Suprapubic skin (tissue), 4 donors: ENCODE measurements around the gene S100A14. TPM values are rescaled to one million over a fixed set of nuclear protein-coding genes. Genes with fewer than 3 reads are reported as not detected.
"Not testable (repeated sequence)": the region's sequence is repeated elsewhere in the genome, so short reads cannot be mapped to it uniquely, and the experiment has no call there.

ENCODE experiments used
- DNase-seq, 2 donors: peaks; one replicate each; pipeline ENCODE4 v3.0.0-alpha.2; 2019; ENCODE audit warnings: low spot score in 2 of 2
- H3K27ac ChIP-seq: fragments of 200-600 bp; sonication (generic); one replicate; pipeline ENCODE4 v1.5.1; 2019
- H3K27me3 ChIP-seq: fragments of 200-600 bp; sonication (generic); one replicate; pipeline ENCODE4 v1.5.1; 2019
- H3K36me3 ChIP-seq: fragments of 200-600 bp; sonication (generic); one replicate; pipeline ENCODE4 v1.5.1; 2019
- H3K4me1 ChIP-seq: fragments of 200-600 bp; sonication (generic); one replicate; pipeline ENCODE4 v1.5.1; 2019
- H3K4me3 ChIP-seq: fragments of 200-600 bp; sonication (generic); one replicate; pipeline ENCODE4 v1.5.1; 2019; ENCODE audit warnings: mild to moderate bottlenecking
- H3K9me3 ChIP-seq: fragments of 200-600 bp; sonication (generic); one replicate; pipeline ENCODE4 v1.5.1; 2019
- CTCF ChIP-seq, 2 donors: fragments of 200-600 bp in 1 of 2; fragments of 450-650 bp in 1 of 2; sonication (generic) in 1 of 2; IDR thresholded peaks; one replicate each; pipeline ENCODE4 v1.5.1; 2016 to 2019; ENCODE audit warnings: antibody characterized with exemption in 2 of 2, mild to moderate bottlenecking in 1 of 2, moderate library complexity in 1 of 2
- EP300 ChIP-seq: sonication (generic); formaldehyde crosslinking; IDR thresholded peaks from one replicate; pipeline ENCODE4 v1.6.1; 2017; ENCODE audit warnings: antibody characterized with exemption
- POLR2A ChIP-seq, 2 donors: fragments of 450-650 bp; IDR thresholded peaks; one replicate each; pipeline ENCODE4 v1.6.1; 2017; ENCODE audit warnings: antibody characterized with exemption in 2 of 2, mild to moderate bottlenecking in 2 of 2, moderate library complexity in 2 of 2
- POLR2AphosphoS5 ChIP-seq, 3 donors: sonication (generic); formaldehyde crosslinking; IDR thresholded peaks; one replicate each; pipeline ENCODE4 v1.6.1; 2017; ENCODE audit warnings: antibody characterized with exemption in 3 of 3
- WGBS: methylation state at CpG from one replicate; pipeline ENCODE4 v1.1.5; 2018; 5-methylcytosine and 5-hydroxymethylcytosine counted together
- total RNA-seq, 4 donors: library from RNA; depleted of rRNA; stranded (reverse); fragments of >200 nt; gene quantifications; one replicate each; pipeline ENCODE4 v1.1.0, GENCODE V29; 2016

The S100A14 gene
- total RNA-seq, 4 donors from 2014 or later = 252 to 555 (median 445) TPM

- no peak overlapping the region for H3K4me3 ChIP-seq
- DNase-seq = no peak
- WGBS = 66% methylated on average over 5 of the region's 5 CpGs
Measured at GRCh38 chr1:153587314-153587713, 28.8 kb downstream of the S100A14 start.

GRCh38 chr1:153586347-153586746, 29.8 kb downstream of the S100A14 start:
- no peaks in the 10 kb centered on the region for H3K4me1 ChIP-seq
- H3K9me3 ChIP-seq = no peaks in the 10 kb centered on the region
- 29% methylated on average over 1 of the region's 1 CpG for WGBS
- TF ChIP-seq POLR2AphosphoS5 (IDR thresholded peaks at IDR 0.05) = no peak
- no peak for TF ChIP-seq CTCF (IDR thresholded peaks at IDR 0.05)
- no peak for TF ChIP-seq POLR2A (IDR thresholded peaks at IDR 0.05)
- TF ChIP-seq EP300 = no peak
- no peaks in the 10 kb centered on the region for H3K36me3 ChIP-seq
- no peaks in the 10 kb centered on the region for H3K27me3 ChIP-seq
- DNase-seq = no peak
- H3K4me3 ChIP-seq = no peak overlapping the region
- no peak overlapping the region for H3K27ac ChIP-seq

More at GRCh38 chr1:153587314-153587713, 28.8 kb downstream of the S100A14 start:
- Histone ChIP-seq H3K9me3 (no peaks in the 10 kb centered on the region), H3K27me3 (no peaks in the 10 kb centered on the region), H3K27ac (no peak overlapping the region), H3K36me3 (no peaks in the 10 kb centered on the region), H3K4me1 (no peaks in the 10 kb centered on the region)
- no peak for TF ChIP-seq POLR2A (IDR thresholded peaks at IDR 0.05)
- TF ChIP-seq EP300 = no peak
- no peak for TF ChIP-seq POLR2AphosphoS5 (IDR thresholded peaks at IDR 0.05)
- TF ChIP-seq CTCF (IDR thresholded peaks at IDR 0.05) = no peak

GRCh38 chr1:153585006-153585405, 31.1 kb downstream of the S100A14 start:
- WGBS = 81% methylated on average over 1 of the region's 1 CpG
- no peak for DNase-seq
- no peaks in the 10 kb centered on the region for H3K4me1 ChIP-seq
- TF ChIP-seq CTCF (IDR thresholded peaks at IDR 0.05) (no peak), EP300 (no peak), POLR2A (IDR thresholded peaks at IDR 0.05) (no peak), POLR2AphosphoS5 (IDR thresholded peaks at IDR 0.05) (no peak)
- H3K9me3 ChIP-seq = no peaks in the 10 kb centered on the region
- no peaks in the 10 kb centered on the region for H3K36me3 ChIP-seq
- no peak overlapping the region for H3K4me3 ChIP-seq
- no peak overlapping the region for H3K27ac ChIP-seq
- no peaks in the 10 kb centered on the region for H3K27me3 ChIP-seq

- H3K27ac ChIP-seq = no peak overlapping the region
- H3K4me1 ChIP-seq = no peaks in the 10 kb centered on the region
- H3K36me3 ChIP-seq = no peaks in the 10 kb centered on the region
- WGBS = 76% methylated on average over 2 of the region's 2 CpGs
- no peaks in the 10 kb centered on the region for H3K27me3 ChIP-seq
- DNase-seq = no peak
- H3K9me3 ChIP-seq = no peaks in the 10 kb centered on the region
- no peak for TF ChIP-seq EP300
- no peak for TF ChIP-seq POLR2AphosphoS5 (IDR thresholded peaks at IDR 0.05)
- no peak for TF ChIP-seq POLR2A (IDR thresholded peaks at IDR 0.05)
- TF ChIP-seq CTCF (IDR thresholded peaks at IDR 0.05) = no peak
- H3K4me3 ChIP-seq = no peak overlapping the region
Measured at GRCh38 chr1:153583976-153584375, 32.1 kb downstream of the S100A14 start.

- not testable (repeated sequence) for H3K4me1 ChIP-seq, H3K36me3 ChIP-seq, H3K9me3 ChIP-seq, H3K4me3 ChIP-seq, H3K27me3 ChIP-seq, H3K27ac ChIP-seq, DNase-seq
- 84% methylated on average over 3 of the region's 3 CpGs for WGBS
Measured at GRCh38 chr1:153583514-153583913, 32.6 kb downstream of the S100A14 start.

GRCh38 chr1:153582836-153583235, 33.3 kb downstream of the S100A14 start:
- not testable (repeated sequence) for H3K4me1 ChIP-seq, H3K36me3 ChIP-seq, H3K9me3 ChIP-seq, H3K27me3 ChIP-seq, H3K4me3 ChIP-seq, H3K27ac ChIP-seq, DNase-seq
- 97% methylated on average over 17 of the region's 34 CpGs for WGBS
